ENCODE results near the gene PDE6H. TPM values are rescaled to one million over a fixed set of nuclear protein-coding genes. Genes with fewer than 3 reads are reported as not detected.

PDE6H gene
- total RNA-seq, 1 donor from 2014 or later: not detected

DNA sequence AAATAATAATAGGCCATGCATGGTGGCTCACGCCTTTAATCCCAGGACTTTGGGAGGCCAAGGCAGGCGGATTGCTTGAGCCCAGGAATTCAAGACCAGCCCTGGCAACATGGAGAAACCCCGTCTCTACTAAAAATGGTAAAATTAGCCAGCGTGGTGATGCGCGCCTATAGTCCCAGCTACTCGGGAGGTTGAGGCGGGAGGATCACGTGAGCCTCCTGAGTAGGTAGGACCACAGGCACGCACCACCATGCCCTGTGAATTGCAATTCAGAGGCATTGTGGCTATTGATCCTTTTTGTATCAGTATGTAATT is 13.8 kb upstream of the PDE6H start:
- H3K27ac Mint-ChIP-seq (ENCODE audit: unreplicated experiment): no peak overlapping the region
- H3K4me1 Mint-ChIP-seq (ENCODE audit: low read depth): peaks cover 39% of the 10 kb centered on the region
- H3K9me3 Mint-ChIP-seq (ENCODE audit: low read depth): no peaks in the 10 kb centered on the region
- no peaks in the 10 kb centered on the region for H3K36me3 Mint-ChIP-seq (ENCODE audit: low read depth)
- TF ChIP-seq, protein P1, sequence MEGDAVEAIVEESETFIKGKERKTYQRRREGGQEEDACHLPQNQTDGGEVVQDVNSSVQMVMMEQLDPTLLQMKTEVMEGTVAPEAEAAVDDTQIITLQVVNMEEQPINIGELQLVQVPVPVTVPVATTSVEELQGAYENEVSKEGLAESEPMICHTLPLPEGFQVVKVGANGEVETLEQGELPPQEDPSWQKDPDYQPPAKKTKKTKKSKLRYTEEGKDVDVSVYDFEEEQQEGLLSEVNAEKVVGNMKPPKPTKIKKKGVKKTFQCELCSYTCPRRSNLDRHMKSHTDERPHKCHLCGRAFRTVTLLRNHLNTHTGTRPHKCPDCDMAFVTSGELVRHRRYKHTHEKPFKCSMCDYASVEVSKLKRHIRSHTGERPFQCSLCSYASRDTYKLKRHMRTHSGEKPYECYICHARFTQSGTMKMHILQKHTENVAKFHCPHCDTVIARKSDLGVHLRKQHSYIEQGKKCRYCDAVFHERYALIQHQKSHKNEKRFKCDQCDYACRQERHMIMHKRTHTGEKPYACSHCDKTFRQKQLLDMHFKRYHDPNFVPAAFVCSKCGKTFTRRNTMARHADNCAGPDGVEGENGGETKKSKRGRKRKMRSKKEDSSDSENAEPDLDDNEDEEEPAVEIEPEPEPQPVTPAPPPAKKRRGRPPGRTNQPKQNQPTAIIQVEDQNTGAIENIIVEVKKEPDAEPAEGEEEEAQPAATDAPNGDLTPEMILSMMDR (IDR thresholded peaks at IDR 0.05): no peak
- H3K27me3 Mint-ChIP-seq (ENCODE audit: low read depth): no peaks in the 10 kb centered on the region
- DNase-seq (ENCODE audit: low spot score): no peak
- no peak overlapping the region for H3K4me3 Mint-ChIP-seq (ENCODE audit: unreplicated experiment)

DNA sequence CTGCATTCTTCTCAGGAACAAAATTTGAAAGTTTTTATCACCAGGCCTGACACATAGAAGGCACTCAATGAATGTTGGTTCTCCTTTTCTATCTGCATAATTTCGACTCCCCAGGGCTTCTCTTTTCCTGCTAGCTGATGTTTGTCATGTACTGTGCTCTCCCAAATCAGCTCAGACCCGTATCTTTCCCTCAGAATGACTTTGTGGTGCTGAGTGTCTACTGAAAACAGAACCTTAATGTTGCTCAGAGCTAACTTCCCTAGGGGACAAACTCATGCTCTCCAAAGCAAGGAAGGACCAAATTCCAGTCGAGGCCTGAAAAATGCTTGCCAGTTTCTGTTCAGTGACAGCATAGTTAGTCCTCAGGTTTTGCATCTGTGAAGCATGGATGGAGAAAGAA is 13.4 kb upstream of the PDE6H start:
- H3K36me3 Mint-ChIP-seq (ENCODE audit: low read depth): no peaks in the 10 kb centered on the region
- H3K27ac Mint-ChIP-seq (ENCODE audit: unreplicated experiment): peak overlapping the region; percentile 2
- H3K9me3 Mint-ChIP-seq (ENCODE audit: low read depth): no peaks in the 10 kb centered on the region
- TF ChIP-seq, protein P1 (IDR thresholded peaks at IDR 0.05): no peak
- peaks cover 39% of the 10 kb centered on the region for H3K4me1 Mint-ChIP-seq (ENCODE audit: low read depth)
- H3K27me3 Mint-ChIP-seq (ENCODE audit: low read depth): no peaks in the 10 kb centered on the region
- no peak overlapping the region for H3K4me3 Mint-ChIP-seq (ENCODE audit: unreplicated experiment)
- DNase-seq (ENCODE audit: low spot score): no peak

DNA sequence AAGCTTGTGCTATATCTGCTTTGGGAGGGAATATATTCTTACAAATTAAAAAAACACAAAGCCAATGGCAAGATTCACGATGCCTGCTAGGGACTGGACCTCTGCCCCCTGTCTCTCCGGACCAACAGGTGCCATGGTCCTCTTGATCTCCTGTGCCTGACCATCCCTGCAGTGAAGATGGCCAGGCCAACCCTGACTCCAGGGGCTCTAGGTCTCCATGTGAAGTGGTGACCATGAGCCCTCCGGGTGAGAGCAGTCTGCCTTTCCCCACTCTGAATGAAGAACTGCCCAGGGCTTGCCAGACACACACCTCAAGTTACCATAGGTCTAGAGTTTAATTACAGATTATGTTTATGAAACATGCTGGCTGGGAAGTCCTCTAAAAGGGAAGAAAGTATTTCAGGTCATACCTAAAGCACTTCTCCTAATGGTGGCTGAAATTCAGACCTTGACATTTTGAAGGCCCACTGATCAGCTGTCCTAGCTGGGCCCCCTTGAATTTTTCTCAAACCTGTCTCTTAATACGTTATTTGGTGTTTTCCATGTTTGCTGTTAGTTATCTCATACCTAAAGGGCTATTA is 12.8 kb upstream of the PDE6H start:
- no peak overlapping the region for H3K4me3 Mint-ChIP-seq (ENCODE audit: unreplicated experiment)
- no peak overlapping the region for H3K27ac Mint-ChIP-seq (ENCODE audit: unreplicated experiment)
- H3K27me3 Mint-ChIP-seq (ENCODE audit: low read depth): no peaks in the 10 kb centered on the region
- no peak for DNase-seq (ENCODE audit: low spot score)
- H3K9me3 Mint-ChIP-seq (ENCODE audit: low read depth): no peaks in the 10 kb centered on the region
- no peaks in the 10 kb centered on the region for H3K36me3 Mint-ChIP-seq (ENCODE audit: low read depth)
- H3K4me1 Mint-ChIP-seq (ENCODE audit: low read depth): peaks cover 39% of the 10 kb centered on the region
- TF ChIP-seq, protein P1 (IDR thresholded peaks at IDR 0.05): no peak

DNA sequence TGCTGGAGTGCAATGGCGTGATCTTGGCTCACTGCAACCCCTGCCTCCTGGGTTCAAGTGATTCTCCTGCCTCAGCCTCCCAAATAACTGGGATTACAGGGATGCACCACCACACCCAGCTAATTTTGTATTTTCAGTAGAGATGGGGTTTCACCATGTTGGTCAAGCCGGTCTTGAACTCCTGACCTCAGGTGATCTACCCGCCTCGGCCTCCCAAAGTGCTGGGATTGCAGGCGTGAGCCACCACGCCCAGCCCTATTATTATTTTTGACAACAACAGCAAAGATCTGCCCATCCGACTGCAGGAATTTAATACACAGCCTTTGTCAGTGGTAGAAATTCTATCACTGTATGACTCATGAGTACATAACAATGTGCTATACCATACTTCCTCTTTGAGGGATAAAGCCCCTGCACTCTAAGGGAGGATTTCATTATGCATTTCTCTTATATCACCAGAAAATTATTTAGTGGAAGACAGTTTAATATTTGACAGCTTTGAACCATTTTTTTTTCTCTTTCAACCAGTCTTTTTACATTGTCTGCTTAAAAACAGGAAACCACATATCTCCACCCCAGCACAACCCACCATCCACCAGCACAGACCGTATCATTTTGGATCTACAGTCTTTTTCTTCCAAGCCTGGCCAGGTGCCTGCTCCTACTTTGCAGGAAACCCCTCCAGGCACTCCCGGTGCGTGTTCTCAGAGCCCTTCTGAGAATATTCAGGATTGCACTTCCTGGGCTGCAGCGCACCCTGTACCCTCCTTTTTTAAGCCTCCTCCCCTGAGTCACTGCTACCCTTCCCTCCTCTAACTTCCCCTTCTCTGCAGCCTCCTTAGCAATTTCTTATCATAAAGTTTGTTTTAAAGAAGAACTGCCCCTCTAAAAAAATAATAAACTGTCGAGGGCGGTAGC is 12.0 kb upstream of the PDE6H start:
- Mint-ChIP-seq H3K27me3 (ENCODE audit: low read depth) (no peaks in the 10 kb centered on the region), H3K9me3 (ENCODE audit: low read depth) (no peaks in the 10 kb centered on the region), H3K27ac (ENCODE audit: unreplicated experiment) (peak overlapping the region; percentile 10), H3K4me3 (ENCODE audit: unreplicated experiment) (peak overlapping the region; percentile 46), H3K36me3 (ENCODE audit: low read depth) (no peaks in the 10 kb centered on the region), H3K4me1 (ENCODE audit: low read depth) (peaks cover 39% of the 10 kb centered on the region)
- TF ChIP-seq, protein P1 (IDR thresholded peaks at IDR 0.05): no peak
- DNase-seq (ENCODE audit: low spot score): no peak

DNA sequence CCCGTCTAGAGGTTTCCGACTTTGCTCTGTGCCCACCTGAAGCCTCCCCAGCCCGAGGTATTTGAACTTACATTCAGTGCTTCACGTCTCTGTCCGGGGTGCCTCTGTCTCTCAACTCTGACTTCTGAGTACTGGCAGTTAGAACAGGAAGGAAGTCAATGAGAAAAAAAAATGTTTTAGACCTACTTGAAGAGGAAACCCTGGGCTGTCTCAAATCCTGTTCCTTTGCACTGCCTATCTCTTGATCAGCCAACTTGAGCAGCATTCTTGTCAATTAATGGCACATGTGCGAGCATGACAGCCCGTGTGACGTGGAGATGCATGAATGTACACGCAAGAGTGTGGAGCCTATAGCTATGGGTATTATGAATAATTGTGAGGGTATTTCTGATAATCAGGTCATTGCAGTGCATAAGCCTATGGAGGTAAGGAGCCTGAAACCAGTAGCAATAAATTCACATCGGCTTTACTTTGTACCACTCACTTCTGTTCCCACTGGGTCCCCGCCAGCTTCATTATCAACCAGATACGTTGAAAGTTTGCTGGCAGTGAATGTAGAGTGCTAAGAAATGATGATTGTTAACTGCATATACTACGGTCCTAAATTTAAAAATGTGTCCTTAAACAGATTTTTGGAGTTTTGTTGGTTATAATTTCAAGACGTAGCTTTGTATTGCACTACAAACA is 11.2 kb upstream of the PDE6H start, which contains the start of gene ARHGDIB:
TSS of gene ARHGDIB (minus strand) at position 136 of the 687 bp plus-strand sequence. CDS start 10,889 bp downstream, outside the sequence.
- Mint-ChIP-seq H3K27me3 (ENCODE audit: low read depth) (no peaks in the 10 kb centered on the region), H3K4me3 (ENCODE audit: unreplicated experiment) (peak within 1 kb of the TSS; percentile 46), H3K4me1 (ENCODE audit: low read depth) (peaks cover 39% of the 10 kb centered on the region), H3K27ac (ENCODE audit: unreplicated experiment) (peak within 1 kb of the TSS; percentile 10), H3K9me3 (ENCODE audit: low read depth) (no peaks in the 10 kb centered on the region), H3K36me3 (ENCODE audit: low read depth) (no peaks in the 10 kb centered on the region)
- TF ChIP-seq, protein P1 (IDR thresholded peaks at IDR 0.05): no peak
- no peak for DNase-seq (ENCODE audit: low spot score)
